Endothelial cell of hepatic sinusoid (primary cell): Measurements from ENCODE around the gene CA10.

ENCODE experiments used
- in situ Hi-C: cut with HindIII; loops from 2 replicates; pipeline ENCODE4 v1.10.0; 2017; ENCODE audit warnings: low sequenced_read_pairs

CA10 gene

DNA sequence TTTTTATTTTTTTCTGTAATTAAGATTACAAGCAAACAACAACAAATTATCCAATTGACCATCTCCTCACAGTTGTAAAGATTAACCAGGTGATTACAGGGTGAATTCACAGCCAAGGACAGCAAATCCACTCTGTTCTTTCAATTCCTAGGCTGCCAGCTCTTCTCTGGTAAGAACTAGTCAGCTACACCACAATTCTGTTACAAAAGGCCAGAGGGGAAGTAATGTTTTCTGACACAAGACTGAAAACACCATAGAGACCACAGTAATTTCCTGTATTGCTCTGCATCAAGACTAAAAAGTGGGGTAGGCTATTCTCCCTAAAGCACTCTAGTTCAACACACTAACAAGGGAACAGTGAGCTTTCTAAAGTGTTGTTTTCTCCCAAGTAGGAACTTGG, 10.6 kb downstream of the CA10 start:
- in situ Hi-C loops, result no loop called here

DNA sequence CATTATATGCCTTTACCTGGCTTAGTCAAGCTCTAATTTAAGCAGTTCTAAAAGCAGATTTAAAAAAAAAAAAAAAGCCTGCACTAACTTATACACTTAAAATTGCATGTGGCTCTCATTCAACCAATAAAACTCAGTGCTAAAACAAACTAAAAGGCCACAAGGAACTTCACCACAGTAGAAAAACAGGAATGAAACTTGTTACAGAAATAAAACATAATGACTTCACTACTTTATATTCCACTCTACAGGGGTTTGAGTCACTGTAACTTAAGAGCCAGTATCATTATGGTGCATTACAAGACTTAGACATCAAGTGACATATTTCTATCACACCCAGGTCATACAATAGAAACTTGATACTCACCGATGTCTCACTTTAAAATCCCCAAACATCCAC, 11.1 kb downstream of the CA10 start:
- in situ Hi-C loops, result no loop called here

DNA sequence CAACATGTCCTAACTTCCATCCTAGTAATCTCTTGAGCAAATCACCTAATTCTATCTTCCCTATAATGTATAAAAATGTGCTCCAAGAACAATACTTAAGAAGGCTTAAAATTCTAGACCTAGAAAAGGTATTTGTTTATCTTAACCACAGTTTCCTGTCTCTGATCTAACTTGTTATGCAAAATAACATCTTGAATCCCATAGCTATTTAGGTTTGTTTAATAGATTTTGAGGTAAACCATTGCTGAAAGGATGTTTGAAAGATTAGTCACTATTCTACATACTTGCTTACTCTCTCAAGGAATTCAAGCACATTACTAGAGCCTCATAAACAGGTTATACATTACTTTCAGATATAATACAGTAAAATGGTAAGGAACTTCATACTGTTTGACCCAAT, 13.0 kb downstream of the CA10 start:
- in situ Hi-C loops, result no loop called here

DNA sequence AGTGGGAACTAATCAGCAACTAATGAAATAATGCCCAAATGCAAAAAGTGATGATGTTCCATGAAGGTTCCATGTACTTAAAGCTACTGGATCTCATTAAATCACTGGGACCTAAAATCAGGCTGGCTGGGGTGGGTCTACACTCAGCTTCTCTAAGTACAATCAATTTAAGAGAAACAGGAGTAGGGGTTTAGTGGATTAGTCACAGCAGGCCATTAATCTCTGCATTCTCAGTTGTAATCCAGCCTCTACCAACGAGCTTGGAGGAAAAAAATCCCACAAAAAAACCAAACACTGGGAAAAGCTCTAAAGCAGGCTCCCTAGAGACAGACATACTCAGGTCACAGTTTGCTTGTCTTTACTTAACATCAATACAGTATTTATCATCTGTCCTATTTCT, 15.0 kb downstream of the CA10 start:
- in situ Hi-C loops, result no loop called here

DNA sequence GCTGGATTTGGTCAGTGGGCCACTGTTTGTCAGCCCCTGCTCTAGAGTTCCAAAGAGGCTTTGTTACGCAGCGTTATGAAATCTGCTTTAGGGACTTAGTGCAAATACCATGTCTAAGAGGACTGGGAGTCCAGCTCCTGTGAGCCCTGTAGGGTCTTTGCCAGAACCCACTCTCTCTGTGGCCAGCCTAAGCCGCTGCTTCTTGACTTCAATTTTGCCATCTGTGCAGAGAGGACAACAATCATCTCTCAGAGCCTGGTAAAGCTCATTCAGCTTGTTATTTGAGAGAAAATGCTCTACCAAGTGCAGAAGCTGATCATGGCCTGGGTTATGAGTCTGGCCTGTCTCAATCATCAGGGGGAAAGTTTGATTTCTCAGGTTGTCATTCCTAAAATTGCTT, 17.9 kb downstream of the CA10 start:
- in situ Hi-C loops, result no loop called here

DNA sequence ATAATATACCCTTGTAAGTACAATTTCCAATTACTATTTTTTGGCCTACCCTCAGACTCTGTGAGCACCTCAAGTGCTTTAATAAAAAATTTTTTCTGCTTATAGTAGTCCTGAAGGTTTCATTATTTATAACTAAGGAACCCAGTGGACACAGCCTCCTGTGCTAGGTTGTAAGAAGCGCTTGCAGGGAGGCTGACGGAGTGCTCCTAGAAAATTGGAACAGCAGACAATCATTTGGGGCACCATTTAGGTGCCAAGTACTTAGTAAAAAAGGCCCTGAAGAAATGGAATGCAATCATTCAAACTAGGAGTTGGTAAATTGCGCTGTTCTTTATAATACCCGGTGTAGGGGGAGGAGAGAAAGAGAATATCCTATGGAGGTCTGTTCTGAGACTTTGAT, 19.8 kb downstream of the CA10 start:
- in situ Hi-C loops, result no loop called here

DNA sequence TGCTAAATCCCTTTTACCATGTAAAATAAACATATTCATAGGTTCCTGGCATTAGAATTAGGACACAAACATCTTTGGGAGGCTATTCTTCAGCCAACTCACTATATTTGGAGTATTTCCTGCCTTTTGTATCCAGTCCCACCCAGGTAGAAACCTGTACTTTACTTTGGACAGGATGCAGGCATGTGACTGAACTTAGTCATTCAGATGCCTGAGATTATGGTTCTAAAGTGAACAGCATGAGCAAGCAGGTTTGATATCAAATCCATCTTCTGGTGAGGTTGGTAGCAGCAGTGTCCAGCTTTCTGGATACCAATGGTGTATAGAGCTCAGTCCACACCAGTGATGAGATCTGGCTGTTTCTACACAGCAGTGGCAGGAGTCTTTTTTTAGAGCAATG, 20.2 kb downstream of the CA10 start:
- in situ Hi-C loops, result no loop called here

DNA sequence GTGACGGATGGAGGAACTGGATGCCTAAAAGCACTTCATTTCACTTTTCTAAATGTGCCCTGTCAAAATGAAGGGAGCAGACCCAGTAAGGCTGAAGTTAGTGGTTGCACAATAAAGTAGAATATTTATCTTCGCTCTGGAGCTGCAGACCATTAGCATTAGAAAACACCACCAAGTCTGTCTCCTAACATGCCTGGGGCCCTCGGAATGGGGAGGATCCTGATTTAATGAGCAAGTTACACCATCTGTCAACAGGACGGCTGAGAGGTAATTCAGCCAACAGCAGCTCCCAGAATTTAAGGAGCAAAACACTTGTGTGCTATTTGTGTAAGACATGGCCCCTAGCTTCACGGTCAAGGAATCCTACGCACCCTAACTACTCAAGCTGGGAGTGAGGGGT, 22.3 kb downstream of the CA10 start:
- in situ Hi-C loops, result no loop called here

DNA sequence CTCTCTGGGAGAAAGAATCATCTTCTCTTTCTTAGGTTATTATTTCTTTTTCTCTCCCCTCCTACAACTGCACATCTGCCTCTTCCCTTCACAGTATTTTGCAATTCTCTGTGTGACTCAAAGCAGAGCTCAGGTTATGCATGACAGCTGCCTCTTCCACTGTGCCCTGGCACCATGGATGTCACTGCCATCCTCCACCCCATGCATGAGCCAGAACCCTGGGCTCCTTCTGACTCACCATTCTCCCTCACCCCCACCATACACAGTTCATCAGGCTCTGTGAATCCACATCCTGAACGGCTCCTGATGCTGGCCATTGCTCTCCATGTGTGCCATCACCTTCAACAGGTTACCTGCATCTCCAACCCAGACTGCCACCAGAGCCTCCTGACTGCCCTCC, 23.9 kb downstream of the CA10 start:
- in situ Hi-C loops, result no loop called here

DNA sequence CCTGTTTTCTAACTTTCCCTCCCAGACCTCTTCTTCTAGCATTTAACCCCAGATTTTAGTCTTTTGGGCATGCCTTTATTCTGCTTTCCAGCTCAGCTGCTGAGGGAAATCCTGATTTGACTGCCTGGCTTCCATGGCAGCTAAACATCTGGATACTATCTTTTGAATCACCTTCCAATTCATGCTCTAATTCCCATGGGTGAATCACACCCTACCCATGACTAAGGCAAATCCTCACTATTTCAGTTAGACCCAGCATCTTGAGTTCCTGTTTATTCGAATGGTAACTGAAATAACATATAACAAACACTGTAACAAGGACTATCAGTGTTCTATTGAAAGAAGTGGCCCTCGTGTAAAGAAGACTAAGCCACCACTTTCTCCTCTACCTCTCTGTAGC, 29.8 kb downstream of the CA10 start:
- in situ Hi-C loops, result no loop called here

DNA sequence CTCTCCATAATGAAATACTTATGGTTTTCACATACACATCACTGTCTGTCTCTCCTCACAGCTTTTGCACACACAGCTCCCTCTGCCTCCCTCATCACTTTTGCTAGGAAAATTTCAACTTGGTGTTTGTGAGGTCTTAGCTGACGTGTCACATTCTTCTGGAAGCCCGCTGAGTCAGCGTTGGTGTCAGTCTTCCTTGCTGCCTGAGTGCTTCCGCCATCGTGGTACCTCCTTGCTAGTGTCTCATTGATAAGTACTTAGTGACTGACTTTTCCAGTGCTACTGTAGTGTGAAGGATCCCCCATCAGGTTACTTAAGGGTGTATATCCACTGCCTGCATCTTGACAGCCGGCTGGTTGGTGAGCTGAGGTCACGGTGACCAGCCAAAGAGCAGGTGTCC, 33.5 kb downstream of the CA10 start:
- in situ Hi-C loops, result no loop called here

DNA sequence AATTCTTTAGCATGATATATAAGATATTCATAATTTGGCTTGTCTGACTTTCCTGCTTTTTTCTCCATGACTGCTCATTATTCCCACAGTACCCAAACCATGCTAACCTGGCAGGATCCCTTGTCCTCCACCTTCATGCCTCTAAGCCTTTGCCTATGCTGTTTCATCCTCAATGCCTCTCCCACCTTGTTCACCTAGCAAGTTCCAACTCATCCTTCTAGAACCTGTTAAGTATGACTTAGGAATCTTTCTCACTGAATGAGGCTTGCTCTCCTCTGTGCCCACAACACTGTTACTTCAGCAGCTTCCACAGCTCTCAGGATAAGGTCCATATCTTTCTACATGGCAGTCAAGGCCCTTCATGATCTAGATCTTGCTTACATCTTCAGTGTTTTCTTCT, 34.0 kb downstream of the CA10 start:
- in situ Hi-C loops, result no loop called here

DNA sequence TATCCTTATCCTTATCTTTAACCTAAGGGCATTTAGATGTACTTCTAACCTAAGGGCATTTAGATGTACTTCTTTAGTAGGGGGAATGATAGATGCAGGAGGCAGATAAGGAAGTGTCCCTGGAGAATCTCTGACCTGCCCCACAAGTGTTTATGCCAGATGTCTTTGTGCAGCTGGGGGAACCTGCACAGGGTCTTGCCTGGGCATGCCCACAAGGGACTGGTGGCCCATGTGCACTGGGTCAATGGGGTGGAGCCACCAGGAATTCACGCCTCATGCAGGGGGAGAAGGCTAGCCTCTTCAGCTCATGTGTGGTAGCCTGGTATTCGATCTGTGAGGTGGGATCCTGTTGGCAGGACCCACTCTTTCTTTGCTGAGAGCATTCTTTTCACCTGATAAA, 38.0 kb downstream of the CA10 start:
- in situ Hi-C loops, result no loop called here

DNA sequence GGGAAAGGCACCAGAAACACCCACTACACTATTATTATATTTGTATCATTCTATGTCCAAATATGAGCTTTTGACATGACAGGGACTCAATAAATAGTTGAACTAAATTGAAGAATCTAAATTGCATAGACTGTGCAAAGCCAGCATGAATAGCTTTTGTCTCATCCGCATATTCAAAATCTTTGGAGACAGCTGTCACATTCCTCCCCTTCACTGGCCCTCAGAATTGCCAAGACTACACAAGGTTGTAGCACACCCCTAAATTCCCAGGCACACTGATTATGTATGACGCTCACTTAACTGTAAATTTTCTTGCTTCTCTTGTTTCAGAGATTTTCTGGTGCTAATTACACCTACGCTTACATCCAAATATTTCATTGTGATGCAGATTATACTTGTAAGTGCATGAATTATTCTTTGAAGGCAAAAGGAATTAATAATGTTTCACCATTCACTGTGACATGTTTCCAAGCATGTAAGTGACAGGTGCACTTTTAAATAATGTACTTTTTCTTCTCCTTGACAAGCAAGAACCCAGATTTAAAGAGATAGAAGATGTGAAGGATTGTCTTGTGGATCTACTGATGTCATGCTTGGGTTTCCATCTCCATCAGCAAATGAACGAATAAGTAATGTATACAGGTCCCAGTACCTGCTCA, 47.5 kb downstream of the CA10 start:
- in situ Hi-C loops, result no loop called here

DNA sequence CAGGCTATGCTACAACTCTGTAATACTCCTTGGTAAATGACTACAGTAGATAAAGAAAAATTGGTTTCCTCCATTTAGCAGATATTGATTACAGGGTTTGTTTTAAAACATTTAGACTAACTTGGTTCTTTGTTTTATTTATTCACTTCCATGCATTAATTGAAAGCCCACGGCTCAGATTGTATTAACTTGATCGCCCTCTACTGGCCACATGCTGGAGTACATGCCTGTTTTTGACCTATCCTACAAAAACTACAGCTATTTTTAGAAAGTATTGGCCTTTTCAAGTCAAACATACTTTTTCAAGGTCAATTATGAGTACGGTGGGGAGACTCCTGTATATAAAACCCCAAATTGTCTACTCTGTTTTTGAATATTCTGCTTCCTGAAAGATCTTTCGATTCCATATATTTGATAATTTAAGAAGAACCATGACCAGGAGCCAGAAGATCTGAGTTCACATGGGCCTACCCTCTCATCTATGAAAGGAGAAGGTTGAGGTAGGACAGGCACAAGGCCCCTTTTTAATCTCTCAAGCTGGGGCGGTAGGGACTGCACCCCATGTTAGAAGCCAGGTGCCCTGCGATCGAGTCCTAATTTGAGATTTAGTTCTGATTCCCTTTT, 51.8 kb downstream of the CA10 start:
- in situ Hi-C loops, result no loop called here

DNA sequence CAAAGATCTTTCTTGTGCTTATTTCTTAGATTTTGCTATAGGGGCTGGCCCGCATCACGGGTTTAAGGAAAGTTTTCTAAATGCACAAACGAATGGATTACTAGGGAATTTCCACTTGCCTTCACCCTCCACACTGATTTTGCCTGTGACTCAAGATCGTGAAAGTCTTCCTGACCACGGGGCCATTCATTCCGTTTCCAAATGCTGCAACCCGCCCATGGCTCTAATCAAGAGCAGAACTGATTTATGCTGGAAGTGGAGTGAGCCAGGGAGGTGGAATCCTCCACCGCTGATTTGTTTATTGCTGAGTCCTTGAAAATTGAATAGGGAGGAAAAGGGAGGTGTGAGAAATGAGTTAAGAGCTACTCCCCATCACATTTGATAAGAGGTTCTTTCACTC, 52.4 kb downstream of the CA10 start:
- in situ Hi-C loops, result no loop called here

DNA sequence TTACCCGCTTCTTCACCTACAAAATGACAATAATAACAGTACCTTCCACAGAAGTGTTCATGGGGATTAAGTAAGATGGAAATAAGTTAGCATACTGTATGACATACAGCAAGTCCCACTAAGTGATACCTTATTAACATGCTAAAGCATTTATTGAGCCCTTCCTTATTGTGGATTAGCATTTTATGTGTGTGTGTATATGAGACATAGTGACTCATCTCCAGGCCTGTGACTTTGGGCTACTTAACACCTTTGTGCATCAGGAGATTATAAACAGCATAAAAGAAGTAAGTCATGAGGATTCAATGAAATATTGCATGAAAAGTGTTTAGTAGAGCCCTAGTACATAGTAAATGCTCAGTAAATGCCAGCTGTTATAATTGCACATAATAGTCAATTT, 52.9 kb downstream of the CA10 start:
- in situ Hi-C loops, result no loop called here

DNA sequence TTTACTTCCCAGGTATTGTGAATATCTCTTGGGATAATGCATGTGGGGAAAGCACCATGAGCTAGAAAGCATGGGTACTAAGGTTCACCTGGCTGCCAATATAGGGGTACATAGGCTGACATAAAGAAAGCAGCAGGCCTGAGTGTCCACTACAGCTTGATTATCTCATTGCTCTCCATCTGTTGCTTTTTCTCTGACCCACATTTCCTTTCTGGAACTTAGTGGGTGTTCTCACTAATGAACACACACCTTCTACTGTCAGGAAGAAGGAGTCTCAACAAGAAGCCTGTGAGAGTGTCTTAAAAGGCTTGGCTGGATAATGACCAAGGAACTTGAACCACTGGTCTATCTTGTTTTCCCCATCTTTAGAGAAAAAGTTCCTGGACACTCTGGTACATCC, 62.5 kb downstream of the CA10 start:
- in situ Hi-C loops, result no loop called here

DNA sequence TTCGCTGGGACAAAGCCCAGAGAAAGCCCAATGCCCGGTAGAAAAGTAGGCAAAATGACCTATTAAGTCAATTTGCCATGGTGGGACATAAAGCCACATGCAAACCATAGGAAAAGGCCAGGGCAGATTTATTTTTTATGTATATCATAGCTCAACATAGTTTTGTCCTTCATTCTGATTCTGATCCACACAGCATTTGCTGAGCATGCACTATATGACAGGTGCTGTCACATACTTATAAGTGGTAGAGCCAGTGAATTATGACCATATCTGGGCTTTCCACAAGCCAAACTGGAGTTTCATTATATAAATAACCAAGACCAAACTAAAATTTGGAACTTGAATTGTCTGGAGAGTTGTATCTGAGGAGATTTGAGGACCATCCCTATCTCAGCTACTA, 74.3 kb downstream of the CA10 start:
- in situ Hi-C loops, result no loop called here

DNA sequence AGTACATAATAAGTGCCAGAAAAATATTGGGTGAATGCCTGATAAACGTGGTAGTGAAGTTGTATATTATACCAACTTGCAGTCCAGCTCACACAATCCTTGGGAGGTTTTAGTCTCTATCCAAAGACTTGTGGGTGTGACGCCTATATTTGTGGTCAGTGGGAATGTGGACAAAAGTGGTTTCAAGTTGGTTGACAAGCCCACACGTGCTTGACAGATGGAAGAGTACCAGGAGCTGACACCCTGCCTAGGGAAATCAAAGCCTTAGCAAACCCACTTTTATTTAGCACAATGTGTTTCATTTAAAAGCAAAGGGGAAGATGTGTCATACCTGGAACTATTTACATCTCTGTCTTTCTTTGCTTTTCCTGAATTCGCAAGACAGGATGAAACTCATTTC, 79.0 kb downstream of the CA10 start:
- in situ Hi-C loops, result loop anchor here (10.0 kb wide), 1 partner anchor 395 kb away; no protein-coding TSS in a partner anchor

DNA sequence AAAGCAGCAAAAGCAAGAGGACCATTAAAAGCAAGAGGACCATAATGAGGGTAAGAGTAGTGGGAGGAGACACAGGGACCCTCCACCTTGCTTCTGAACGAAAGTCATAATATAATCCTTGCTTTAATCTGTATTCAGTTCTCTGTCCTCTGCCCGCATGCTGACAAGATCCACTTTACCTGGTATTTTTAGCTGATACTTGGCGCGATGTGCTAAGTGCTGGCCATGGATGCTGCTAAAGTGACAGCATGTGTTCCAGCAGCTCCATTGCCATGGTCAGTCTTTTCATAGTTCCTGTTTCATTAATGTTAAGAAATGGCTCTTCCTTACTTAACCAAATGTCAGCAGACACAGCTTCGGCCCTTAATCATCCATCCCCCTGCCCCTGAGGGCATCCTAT, 86.8 kb downstream of the CA10 start:
- in situ Hi-C loops, result loop anchor here (10.0 kb wide), 1 partner anchor 387 kb away; no protein-coding TSS in a partner anchor

DNA sequence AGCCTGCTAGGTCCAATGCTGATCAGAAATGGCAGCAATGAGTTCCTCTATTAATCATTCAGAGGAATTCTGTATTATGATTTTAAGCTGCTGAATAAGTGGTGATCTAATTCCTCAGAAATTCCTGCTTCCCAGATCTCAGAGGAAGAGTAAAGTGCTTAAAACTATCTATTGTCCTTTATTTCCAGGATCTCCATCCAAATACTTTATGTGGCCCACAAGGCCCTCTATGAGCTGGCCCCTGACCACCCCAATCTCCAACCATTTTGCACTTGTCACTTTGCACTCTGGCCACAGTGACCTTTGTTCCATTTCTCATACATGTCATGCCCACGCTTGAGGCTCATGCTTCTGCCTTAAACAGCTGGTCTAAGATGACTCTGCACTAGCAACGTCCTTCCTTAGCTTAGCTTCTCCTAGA, 93.7 kb downstream of the CA10 start:
- in situ Hi-C loops, result no loop called here

DNA sequence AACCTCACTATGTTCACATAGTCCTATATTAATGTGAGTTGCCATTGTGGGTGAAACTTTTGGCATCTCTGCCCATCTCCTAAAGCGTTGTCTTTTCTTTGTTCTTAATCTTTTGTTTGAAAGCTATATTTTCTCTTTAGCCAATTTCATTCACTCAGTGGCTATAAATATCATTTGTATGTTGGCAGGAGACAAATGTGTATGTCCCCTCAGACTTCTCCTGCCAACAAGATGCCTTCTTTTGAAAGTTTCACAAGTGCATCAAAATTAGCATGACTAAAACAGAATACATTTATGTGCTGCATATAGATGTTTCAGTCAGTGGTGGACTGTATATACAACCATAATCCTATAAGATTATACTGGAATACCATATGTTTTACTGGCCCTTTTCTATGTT, 109.0 kb downstream of the CA10 start:
- in situ Hi-C loops, result no loop called here
